AG04449 (cell line): Measurements from ENCODE around the gene AGAP1.

Experiments
- CTCF ChIA-PET: fragments of 350-600 bp; formaldehyde crosslinking; extraction: SDS; loops from one replicate; lab custom pipeline; 2021; ENCODE audit warnings: antibody characterized with exemption; lab: Yijun Ruan, JAX
- POLR2A ChIA-PET: fragments of 400-600, 350-600 bp; formaldehyde crosslinking; extraction: SDS; loops from one replicate; lab custom pipeline; 2020; ENCODE audit warnings: antibody characterized with exemption, inconsistent platforms; lab: Yijun Ruan, JAX
- DNase-seq: peaks from one replicate; pipeline ENCODE4 v3.0.0-alpha.2; 2010; ENCODE audit warnings: low read depth, low spot score
- H3K4me3 ChIP-seq: 2 replicates; pipeline ENCODE4 v1.5.1; 2011; ENCODE audit warnings: low read depth, mild to moderate bottlenecking, control low read depth, low read length
- CTCF ChIP-seq: IDR thresholded peaks from one replicate; pipeline ENCODE4 v1.5.1; 2011; ENCODE audit warnings: mild to moderate bottlenecking, moderate library complexity, low read length, control low read depth, inconsistent platforms; ENCODE audit not compliant: insufficient read depth; ENCODE audit errors: missing control alignments

The AGAP1 gene

GRCh38 chr2:235770909-235771820 is 277.3 kb downstream of the AGAP1 start:
- DNase-seq = no peak
- CTCF ChIA-PET = interaction anchor here (1.1 to 4.1 kb wide), 4 partner anchors 9 to 409 kb away, joined by 3 to 43 read pairs (median 16); no protein-coding TSS in a partner anchor
- H3K4me3 ChIP-seq = no peak overlapping the region
- TF ChIP-seq CTCF = no peak
- POLR2A ChIA-PET = no interaction called here

GRCh38 chr2:235773188-235773928 is 279.5 kb downstream of the AGAP1 start:
- no peak for DNase-seq
- no peak for TF ChIP-seq CTCF
- ChIA-PET POLR2A (no interaction called here), CTCF (interaction anchor here (4.1 kb wide), 1 partner anchor 407 kb away, joined by 43 read pairs; no protein-coding TSS in a partner anchor)
- H3K4me3 ChIP-seq = no peak overlapping the region

- POLR2A ChIA-PET = no interaction called here
- DNase-seq = no peak
- no peak for TF ChIP-seq CTCF
- CTCF ChIA-PET = interaction anchor here (0.8 to 9.8 kb wide), 5 partner anchors 8 to 405 kb away, joined by 3 to 429 read pairs (median 3); no protein-coding TSS in a partner anchor
- H3K4me3 ChIP-seq = no peak overlapping the region
Measured at GRCh38 chr2:235774153-235774870, 280.5 kb downstream of the AGAP1 start.

GRCh38 chr2:235776531-235776930 is 282.7 kb downstream of the AGAP1 start:
- ChIA-PET POLR2A (no interaction called here), CTCF (interaction anchor here (2.4 to 9.8 kb wide), 2 partner anchors 10 to 403 kb away, joined by 13 to 429 read pairs; no protein-coding TSS in a partner anchor)
- H3K4me3 ChIP-seq = no peak overlapping the region
- TF ChIP-seq CTCF = no peak
- DNase-seq = no peak

- CTCF ChIA-PET = interaction anchor here (0.6 to 9.8 kb wide), 53 partner anchors 7 to 1294 kb away, joined by 3 to 429 read pairs (median 4); partner anchors contain the start of gene GBX2
- no peak overlapping the region for H3K4me3 ChIP-seq
- POLR2A ChIA-PET = interaction anchor here (1.8 kb wide), 1 partner anchor 399 kb away, joined by 9 read pairs; no protein-coding TSS in a partner anchor
- peak; percentile 92 for TF ChIP-seq CTCF
- no peak for DNase-seq
Measured at GRCh38 chr2:235779444-235779896, 285.6 kb downstream of the AGAP1 start.
